Ovary (tissue), 3 donors: ENCODE results near the gene DNASE1L2.

Experiments
- POLR2A ChIP-seq: fragments of 450-650 bp; IDR thresholded peaks from one replicate; pipeline ENCODE4 v1.6.1; 2017; ENCODE audit warnings: antibody characterized with exemption, mild to moderate bottlenecking, moderate library complexity
- TF ChIP-seq, protein P1 (sequence below), 3 donors: fragments of 450-650 bp in 2 of 3; fragments of 200-600 bp in 1 of 3; IDR thresholded peaks; one replicate each; pipeline versions ENCODE4 v1.5.1 to v1.8.0; 2016 to 2022; ENCODE audit warnings: antibody characterized with exemption in 3 of 3, mild to moderate bottlenecking in 1 of 3
- donor health status: DM: no; HTN: no; CAD: no.

DNA sequence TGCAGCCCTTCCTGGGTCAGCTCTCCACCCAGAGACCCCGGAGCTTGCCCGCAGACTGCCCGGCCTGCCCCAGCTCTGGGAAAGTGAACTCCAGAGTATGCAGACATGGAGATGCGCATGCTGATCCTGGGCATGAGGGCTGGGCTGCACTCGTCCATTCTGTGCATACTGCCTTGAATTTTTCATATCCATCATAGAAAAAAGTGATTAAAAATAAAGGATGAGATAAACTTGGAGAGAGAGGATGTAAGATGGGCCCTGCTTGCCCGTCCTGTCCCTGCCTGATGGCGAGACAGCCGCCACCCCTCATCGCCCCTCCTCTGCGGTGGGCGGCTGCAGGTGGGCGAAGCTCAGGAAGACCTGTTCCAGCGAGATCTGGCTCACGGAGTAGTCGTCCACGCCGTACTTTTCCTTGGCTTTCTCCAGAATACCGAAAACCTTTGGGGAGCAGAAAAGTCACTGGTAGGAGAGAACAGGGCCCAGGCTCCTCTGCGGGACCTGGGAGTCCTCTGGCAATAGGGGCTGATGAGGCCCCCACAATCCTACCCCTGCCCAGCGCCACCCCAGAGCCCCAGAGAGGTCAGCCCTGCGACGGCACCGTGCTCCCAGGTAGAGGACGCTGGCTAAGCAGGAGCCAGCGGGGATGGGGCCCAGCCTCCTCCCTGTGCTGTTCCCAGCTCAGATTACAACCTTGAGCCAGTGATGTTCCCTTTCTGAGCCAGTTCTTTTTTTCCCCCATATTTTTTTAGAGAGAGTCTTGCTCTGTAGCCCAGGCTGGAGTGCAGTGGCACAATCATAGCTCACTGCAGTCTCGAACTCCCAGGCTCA, 40.3 kb downstream of the DNASE1L2 start:
- TF ChIP-seq, protein P1, sequence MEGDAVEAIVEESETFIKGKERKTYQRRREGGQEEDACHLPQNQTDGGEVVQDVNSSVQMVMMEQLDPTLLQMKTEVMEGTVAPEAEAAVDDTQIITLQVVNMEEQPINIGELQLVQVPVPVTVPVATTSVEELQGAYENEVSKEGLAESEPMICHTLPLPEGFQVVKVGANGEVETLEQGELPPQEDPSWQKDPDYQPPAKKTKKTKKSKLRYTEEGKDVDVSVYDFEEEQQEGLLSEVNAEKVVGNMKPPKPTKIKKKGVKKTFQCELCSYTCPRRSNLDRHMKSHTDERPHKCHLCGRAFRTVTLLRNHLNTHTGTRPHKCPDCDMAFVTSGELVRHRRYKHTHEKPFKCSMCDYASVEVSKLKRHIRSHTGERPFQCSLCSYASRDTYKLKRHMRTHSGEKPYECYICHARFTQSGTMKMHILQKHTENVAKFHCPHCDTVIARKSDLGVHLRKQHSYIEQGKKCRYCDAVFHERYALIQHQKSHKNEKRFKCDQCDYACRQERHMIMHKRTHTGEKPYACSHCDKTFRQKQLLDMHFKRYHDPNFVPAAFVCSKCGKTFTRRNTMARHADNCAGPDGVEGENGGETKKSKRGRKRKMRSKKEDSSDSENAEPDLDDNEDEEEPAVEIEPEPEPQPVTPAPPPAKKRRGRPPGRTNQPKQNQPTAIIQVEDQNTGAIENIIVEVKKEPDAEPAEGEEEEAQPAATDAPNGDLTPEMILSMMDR (IDR thresholded peaks at IDR 0.05): no peak
- no peak for TF ChIP-seq POLR2A
